HG03280 (cell line): ENCODE data around the gene STAG3.
A peak's percentile ranks its signal among the peaks of the same experiment; 100 is the strongest.
"Not testable (repeated sequence)": the region's sequence is repeated elsewhere in the genome, so short reads cannot be mapped to it uniquely, and the experiment has no call there.

Source experiments
- ATAC-seq: cut with Tn5 transposase; IDR thresholded peaks from one replicate; pipeline ENCODE4 v1.9.1; 2021; ENCODE audit warnings: mild to moderate bottlenecking, moderate library complexity; ENCODE audit not compliant: unreplicated experiment

STAG3 gene

GRCh38 chr7:100210805-100211204 lies 33.1 kb downstream of the STAG3 start:
- ATAC-seq = no peak

- ATAC-seq = no peak
Measured at GRCh38 chr7:100211342-100211780, 33.6 kb downstream of the STAG3 start.

GRCh38 chr7:100212631-100213286 lies 35.0 kb downstream of the STAG3 start:
- no peak for ATAC-seq

GRCh38 chr7:100213672-100214071 lies 36.0 kb downstream of the STAG3 start:
- no peak for ATAC-seq

GRCh38 chr7:100214356-100214755 lies 36.6 kb downstream of the STAG3 start:
- not testable (repeated sequence) for ATAC-seq

GRCh38 chr7:100215895-100216294 lies 38.2 kb downstream of the STAG3 start:
- ATAC-seq = no peak

GRCh38 chr7:100217934-100218333 lies 40.2 kb downstream of the STAG3 start:
- ATAC-seq = peak; percentile 12

GRCh38 chr7:100219271-100219737 lies 41.6 kb downstream of the STAG3 start:
- no peak for ATAC-seq

- not testable (repeated sequence) for ATAC-seq
Measured at GRCh38 chr7:100219801-100220585, 42.3 kb downstream of the STAG3 start, which contains the start of gene PVRIG. Gene PVRIG, plus strand, starts transcription at chr7:100219949. Its CDS starts 22 bp downstream, at chr7:100219971.

GRCh38 chr7:100220586-100221230 lies 43.0 kb downstream of the STAG3 start:
- ATAC-seq = peak; percentile 6

GRCh38 chr7:100221231-100221718 lies 43.6 kb downstream of the STAG3 start:
- peak; percentile 48 for ATAC-seq

- no peak for ATAC-seq
Measured at GRCh38 chr7:100221767-100222444, 44.2 kb downstream of the STAG3 start.

- no peak for ATAC-seq
Measured at GRCh38 chr7:100222445-100223132, 44.9 kb downstream of the STAG3 start.

- not testable (repeated sequence) for ATAC-seq
Measured at GRCh38 chr7:100223376-100223927, 45.7 kb downstream of the STAG3 start.

GRCh38 chr7:100224891-100225290 lies 47.2 kb downstream of the STAG3 start:
- ATAC-seq = not testable (repeated sequence)

GRCh38 chr7:100234660-100235317 lies 57.1 kb downstream of the STAG3 start:
- ATAC-seq = not testable (repeated sequence)

GRCh38 chr7:100239975-100240374 lies 62.3 kb downstream of the STAG3 start:
- not testable (repeated sequence) for ATAC-seq

- ATAC-seq = not testable (repeated sequence)
Measured at GRCh38 chr7:100243385-100243784, 65.7 kb downstream of the STAG3 start.

GRCh38 chr7:100244988-100245605 lies 67.4 kb downstream of the STAG3 start:
- ATAC-seq = not testable (repeated sequence)
